ENCODE measurements around the gene CDK14.
A peak's percentile ranks its signal among the peaks of the same experiment; 100 is the strongest.

Gene CDK14

DNA sequence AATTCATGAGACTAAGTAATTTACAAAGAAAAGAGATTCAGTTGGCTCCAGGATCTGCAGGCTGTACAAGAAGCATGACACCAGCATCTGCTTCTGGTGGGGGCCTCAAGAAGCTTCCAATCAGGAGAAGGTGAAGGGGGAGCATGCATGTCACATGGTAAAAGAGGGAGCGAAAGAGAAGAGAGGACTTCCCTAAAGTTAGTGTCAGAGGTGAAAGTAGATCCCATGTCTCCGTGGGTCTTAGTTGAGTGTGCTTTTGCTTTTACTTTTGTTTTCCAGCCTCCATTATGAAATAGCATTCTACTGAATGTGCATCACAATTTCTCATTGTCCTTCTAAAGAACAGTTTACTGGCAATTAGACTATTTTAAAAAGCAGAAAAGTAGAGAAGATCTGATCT, 454.6 kb downstream of the CDK14 start:
- no peak for DNase-seq (ENCODE audit: low spot score)

DNA sequence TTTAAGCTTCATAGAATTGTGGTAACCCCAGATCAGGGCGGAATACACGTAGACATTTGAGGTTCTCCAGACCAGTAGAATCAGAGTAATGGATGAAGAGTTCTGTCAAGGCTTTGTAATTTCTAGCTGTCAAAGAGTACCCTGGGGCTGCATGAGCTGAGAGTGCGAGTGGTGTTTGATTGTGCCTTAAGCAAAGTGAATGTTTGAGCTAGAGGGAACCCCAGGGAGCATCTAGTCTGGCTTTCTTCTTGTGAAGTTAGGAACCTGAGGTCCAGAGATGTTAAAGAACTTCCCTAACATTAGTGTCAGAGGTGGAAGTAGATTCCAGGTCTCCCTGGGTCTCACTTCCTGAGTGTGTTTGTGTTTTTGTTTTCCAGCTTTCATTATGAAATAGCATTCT, 455.8 kb downstream of the CDK14 start:
- DNase-seq (ENCODE audit: low spot score), result no peak

DNA sequence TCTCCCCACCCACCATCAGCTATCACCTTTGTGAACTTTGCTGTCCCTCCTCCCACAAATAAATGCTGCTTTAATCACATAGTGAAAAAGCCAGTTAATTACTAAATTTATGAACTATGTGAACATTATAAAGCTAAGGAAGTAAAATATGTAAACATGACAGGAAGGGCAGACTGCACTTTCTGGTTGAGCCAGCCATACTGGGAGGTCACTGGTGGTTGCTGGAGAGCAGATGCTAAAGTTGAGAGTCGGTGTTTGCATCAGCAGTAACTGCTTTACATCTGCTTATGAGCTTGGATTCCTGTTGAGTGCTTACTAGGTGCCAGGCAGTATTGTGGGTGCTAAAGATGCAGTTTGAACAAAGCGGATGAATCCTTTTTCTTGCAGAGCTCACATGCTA, 458.3 kb downstream of the CDK14 start:
- DNase-seq (ENCODE audit: low spot score), result no peak

DNA sequence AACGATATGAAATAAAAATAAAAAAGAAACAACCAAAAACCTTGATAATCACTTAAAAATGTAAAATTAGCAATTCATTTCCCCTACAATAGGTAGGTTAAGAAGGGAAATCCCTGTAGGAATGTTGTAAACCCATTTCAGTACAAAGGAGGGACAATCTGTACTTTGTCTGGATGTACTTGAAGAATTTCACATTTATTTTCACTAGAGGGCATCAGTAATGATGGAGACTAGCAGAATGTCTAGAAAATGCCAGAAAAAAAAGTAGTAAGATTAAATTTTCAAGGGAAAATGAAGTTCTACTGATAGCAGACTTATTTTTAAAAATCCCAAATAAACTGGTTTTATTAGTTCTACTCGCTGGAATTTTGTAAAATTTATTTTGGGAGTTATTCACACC, 459.1 kb downstream of the CDK14 start:
- DNase-seq (ENCODE audit: low spot score), result no peak

DNA sequence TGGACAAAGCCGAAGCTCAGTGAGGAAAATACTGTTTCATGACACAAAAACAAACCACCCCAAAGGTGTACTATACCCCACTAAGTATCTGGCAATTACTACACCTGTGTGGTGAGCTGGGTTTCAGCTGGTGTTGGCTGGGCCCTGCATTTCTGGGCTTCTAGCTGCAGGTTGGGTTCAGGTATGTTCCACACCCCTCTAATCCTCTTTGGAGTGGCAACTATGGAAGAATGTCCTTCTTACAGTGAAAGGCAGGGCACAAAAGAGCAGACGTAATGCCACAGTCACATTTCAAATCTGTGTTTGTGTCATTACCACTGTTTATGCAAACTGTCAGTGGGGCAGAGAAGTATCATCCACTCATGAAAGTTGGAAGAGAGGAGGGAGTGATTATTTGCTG, 466.6 kb downstream of the CDK14 start:
- no peak for DNase-seq (ENCODE audit: low spot score)

DNA sequence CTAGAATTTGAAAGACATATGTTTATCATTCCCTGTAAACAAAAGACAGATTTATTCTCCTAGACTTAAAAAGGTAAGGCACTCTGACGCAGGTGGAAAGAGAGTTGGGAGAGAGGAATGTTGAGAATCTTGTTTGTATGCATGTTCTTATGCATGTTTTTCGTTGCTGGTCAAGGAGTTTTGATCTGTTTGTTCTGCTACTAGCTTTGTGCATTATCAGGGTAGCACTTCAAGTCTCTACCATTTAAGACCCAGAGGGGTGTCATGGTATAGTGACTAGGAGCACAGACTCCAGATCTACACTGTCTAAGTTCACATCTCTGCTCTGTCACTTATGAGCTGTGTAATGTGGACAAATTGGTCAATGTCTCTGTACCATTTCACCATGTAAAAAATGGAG, 467.9 kb downstream of the CDK14 start:
- DNase-seq (ENCODE audit: low spot score), result no peak

DNA sequence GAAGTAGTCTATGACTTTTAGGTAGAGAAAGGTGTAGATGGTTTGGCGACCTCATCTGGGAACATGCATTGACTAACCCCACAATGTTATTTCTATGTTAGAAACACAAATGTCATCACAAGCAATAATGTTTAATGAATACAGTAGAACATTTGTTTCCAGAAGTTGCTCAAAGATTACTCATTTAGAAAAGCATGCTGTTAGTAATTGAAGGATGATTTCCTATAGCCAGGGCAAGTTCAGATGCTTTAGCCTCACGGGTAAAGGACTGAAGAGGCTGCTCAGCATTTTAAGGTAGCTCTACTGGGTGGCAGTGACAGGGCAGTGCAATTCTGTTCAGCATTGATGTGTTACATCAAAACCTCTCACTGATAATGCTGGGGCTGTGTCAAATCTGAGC, 468.8 kb downstream of the CDK14 start:
- no peak for DNase-seq (ENCODE audit: low spot score)

DNA sequence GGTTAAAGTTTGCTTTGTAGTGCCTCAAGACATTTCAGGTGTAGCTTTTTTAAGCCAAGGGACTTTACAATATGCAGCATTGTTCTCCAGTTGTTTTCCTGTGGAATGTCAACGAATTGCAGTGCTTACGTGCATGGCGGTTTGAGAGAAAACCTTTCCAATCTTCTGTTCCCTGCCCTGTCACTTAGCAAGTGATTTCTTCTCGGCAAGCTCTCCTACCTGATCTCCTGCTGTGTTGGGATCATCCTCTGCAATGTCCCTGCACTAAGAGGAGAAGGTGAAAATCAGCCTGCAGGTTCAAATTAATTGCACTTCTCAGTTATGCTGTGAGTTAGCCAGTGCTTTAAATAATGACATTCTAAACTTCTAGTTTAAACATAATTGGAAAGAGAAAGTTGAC, 470.5 kb downstream of the CDK14 start:
- no peak for DNase-seq (ENCODE audit: low spot score)

DNA sequence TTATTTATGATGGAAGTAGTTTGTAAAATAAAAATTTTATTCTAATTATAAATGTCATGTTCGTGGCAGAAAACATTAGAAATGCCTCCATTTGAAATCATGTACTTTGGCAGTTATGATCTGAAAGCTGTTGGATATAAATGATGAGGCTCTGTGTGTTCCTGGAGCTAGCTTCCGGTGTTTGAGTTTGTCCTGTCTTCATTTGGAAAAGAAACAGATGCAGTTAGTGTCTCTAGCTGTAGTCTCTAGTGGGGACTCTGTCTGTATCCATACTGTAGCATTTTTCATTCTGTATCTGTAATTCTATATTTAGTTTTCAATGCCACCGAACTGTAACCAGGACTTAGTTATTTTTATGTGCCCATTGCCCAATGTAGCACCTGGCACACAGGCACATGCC, 471.1 kb downstream of the CDK14 start:
- DNase-seq (ENCODE audit: low spot score), result no peak

DNA sequence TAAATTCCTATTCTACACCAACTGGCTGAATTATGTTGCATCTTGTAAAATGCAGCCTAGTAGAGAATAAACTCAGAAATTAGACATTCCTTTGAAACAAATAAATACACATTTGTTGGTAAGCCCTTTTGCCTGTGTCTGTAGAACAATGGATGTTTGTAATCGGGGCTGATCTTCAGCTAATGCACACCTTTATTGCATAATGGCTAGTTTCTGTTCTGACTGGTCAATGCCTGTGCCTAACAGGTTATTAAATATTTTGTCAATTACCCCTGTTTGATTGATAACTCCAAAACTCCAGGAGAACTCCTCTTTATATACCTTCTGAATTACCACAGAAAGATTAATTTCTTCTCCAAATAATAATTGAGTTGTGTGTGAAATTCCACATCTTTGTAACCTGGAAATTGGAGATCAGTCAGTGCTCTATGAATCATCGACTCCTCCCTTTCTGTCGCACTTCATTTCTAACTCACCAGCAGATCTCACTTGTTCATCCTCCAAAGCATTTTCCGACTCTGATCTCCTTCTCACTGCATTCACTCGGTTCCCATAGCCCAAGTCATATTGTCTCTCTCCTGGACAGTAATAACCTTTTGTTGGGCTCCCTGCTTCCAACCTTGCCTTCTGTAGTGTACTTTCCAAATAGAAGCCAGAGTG, 472.1 kb downstream of the CDK14 start:
- no peak for DNase-seq (ENCODE audit: low spot score)

DNA sequence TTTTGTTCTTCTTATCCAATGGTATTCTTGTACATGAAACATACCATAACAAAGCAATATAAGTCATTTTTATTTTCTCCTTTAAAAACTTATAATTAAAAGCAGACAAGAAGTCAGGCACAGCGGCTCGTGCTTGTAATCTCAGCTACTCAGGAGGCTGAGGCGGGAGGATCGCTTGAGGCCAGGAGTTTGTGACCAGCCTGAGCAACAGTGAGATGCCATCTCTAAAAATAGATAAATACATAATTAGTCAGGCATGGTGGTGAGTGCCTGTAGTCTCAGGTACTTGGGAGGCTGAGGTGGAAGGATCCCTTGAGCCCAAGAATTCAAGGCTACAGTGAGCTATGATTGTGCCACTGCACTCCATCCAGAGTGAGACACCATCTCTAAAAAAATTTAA, 473.0 kb downstream of the CDK14 start:
- no peak for DNase-seq (ENCODE audit: low spot score)

DNA sequence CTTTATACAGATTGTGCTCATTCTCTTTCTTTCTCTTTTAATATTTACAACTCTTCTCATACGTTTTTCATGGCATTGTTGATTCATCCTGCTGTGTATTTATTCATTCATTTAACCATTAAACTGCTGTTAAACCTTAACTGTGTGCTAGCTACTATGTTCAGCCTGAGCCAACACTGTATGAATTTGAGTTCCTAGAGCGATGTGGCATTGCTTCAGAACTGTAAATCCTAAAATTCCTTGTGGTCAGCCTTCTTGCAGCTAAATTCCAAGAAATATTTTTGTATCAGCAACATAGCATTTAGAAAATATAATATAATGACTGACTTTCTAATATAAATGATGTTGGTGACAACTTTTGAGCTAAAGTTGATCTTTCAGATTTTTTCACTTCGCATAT, 483.4 kb downstream of the CDK14 start:
- no peak for DNase-seq (ENCODE audit: low spot score)

DNA sequence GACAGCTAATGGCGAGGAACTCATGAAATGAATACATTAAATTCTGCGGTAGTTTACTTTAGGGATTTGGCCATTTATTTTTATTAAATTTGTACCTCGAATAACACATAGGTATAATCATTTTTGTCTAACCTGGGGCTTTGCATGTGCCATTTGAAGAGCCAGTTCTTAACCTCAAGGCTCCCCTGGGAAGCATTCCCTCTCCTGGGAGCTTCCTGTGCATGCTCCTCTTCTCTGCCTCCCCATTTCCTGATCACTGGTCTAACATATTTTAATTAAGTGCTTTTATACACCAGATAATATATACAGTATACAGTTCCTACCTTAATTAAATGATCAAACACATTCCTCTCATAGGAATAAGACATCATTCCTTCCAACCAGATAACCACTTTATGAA, 484.2 kb downstream of the CDK14 start:
- DNase-seq (ENCODE audit: low spot score), result no peak

DNA sequence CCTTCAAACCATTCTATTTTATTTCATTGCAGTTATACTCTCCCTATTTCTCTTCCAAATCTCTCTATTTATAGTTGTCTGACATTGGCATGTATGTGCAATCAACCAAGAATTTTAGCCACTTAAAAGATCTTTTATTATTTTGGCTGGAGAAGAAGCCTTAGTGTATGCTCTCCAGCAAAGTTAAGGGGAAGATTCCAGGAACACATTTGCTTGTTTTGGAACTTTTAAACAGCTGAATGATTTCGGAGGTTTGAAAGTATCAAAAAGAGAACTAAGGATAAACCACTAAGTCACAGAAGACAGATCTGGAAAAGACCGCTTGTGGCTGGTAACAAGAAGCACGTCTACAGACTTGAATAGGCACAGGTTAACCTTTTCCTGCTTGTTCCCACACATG, 485.9 kb downstream of the CDK14 start:
- no peak for DNase-seq (ENCODE audit: low spot score)

DNA sequence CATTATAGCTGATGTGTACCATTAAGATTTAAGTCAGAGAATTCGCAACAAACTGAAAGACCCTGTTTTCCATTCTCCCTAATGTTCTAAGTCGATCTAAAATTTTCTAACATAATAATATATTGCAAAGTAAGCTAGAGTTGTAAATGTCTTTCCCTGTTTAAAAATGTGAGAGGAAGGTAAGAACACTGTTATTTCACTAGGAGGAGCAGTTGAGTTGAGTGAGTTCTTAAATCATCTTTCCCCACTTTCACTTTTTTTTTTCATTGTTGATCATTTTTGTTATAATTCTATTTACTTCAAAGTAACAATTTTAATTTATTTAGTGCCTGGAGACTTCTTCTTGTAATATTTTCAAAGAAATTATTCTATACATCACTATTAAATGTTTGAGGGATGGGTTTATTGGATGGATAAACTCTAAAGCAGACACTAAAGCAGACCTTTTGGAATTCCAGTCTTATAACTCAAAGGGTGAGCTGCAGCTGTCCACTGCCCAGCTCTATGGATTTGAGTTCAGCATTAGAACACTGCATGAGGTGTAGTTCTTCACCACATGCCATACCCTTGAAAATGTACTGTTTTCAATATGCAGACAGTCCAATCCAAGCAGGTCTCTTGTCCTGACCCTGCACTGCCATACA, 486.9 kb downstream of the CDK14 start:
- DNase-seq (ENCODE audit: low spot score), result no peak

DNA sequence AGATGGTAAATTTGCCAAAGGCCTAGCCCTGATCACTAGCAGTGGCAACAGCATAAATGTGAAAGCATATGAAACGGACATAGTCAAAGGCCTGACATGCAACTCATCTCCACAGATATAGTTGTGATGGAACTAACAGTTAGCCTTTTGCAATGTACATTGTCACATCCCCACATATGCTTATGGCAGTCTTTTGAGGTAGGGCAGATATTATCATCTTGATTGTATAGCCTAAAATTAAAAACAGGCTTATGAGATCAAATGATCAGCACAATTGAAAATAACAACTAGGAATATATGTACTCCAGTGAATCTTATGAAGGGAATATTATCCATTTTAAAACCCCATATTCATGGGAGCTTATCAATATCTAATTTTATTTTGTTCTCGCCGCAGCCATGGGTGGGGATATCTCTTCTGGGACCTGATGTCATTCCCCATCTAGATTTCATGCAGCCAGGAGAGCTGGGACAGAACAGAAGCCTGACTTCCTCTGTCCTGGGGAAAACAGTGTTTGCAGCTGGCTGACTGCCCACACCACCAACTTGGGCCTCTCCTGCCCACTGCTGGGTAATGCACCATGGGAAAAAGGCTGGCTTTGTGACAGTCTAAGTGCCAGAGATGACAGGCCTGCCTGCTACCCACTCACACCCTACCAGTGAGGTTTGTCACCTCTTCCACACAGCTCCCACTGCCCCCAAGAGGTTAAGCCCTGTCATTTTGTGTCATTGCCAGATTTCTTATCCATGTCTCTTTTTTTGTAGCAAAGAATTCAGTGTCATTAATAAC, 487.9 kb downstream of the CDK14 start:
- no peak for DNase-seq (ENCODE audit: low spot score)

DNA sequence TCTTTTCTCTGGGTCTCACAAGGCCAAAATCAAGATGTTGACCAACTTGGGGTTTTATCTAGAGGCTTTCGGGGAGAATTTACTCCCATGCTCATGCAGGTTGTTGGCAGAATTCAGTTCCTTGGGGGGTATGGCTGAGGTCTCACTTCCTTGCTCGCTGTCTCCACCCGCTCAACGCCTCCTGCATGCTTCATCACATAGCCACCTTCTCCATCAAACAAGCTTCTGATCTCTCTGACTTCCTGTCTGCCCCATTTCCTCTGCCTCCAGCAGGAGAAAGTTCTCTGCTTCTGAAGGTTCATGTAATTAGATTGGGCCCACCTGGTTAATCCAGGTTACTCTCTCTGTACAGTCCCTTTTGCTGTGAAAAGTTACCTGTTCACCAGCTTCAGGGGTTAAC, 489.1 kb downstream of the CDK14 start:
- DNase-seq (ENCODE audit: low spot score), result no peak

DNA sequence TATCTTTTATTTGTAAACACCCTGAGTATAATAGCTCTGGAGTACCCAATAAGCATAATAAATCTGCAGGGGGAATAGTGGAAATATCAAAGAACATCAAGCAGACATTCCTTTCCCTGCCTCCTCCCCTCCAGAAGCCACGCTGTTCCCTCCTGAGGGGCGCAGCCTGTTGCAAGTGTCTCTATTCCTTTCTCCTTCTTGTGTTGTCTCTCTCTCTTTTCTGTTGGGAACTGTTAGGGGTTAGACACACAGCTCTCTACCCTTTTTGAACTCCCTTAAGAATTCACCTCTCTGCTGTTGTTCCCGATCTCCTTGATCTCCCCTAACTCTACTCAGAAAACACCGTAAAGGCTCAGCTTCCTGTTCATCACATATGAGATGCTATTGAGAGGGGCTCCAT, 490.1 kb downstream of the CDK14 start:
- no peak for DNase-seq (ENCODE audit: low spot score)

DNA sequence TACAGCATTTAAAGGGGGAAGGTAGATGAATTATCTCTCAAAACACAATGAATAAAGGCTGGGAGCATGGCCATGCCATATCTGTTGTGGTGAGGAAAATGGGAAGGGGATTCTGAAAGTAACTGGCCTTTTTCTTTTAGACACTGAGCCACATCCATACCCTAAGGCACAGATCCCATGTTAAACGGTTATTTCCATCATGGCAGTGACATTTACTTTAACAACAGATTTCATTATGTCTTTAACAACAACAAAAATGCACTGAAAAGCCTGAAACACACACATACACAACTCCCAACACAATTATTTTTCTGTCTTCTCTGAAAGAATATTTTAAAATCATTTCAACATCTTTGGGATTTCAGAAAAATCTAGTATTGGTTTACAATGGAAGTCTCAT, 492.0 kb downstream of the CDK14 start:
- DNase-seq (ENCODE audit: low spot score), result no peak

DNA sequence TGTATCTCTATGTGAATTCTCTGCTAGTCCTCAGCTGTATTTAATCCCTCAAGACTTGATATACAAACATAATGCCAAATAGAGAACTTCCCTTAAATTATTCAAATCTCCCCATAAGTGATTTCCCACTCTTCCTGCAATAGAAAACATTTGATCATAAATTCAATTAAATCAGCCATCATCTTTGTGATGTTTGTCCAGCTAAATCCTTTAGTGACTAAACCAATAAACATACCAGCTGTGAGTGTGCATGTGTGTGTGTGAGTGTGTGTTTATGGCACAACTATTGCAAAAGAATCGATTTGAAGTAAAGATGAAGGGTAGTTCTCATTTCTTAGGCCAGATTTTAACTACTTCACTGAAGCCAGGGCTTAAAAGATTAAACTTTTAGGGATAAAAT, 492.6 kb downstream of the CDK14 start:
- no peak for DNase-seq (ENCODE audit: low spot score)

DNA sequence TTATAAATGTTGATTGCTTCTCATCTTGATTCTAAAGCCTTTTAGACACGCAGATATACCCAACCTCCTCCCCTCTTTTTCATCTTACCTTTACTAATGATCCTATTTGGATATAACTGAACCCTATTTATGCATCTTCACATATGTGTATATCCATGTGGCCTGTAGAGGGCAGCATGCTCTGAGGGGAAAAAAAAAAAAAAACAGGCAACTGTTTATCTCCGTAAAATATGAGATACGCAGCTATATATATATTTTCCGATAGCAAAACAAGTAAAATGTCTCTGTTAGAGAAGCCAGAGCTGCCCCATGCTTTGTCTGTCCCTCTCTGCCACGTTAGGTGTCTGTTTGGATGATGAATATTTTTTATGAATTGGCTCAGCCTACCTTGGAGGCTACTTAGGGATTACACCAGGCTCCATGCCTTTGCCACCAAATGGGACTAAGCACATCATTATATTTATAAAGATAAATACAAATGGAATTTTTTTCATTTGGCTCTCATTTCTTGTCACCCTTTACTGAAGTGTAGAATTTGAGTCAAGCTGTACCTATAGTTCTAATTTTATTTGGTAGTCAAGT, 493.4 kb downstream of the CDK14 start:
- peak; percentile 2 for DNase-seq (ENCODE audit: low spot score)

DNA sequence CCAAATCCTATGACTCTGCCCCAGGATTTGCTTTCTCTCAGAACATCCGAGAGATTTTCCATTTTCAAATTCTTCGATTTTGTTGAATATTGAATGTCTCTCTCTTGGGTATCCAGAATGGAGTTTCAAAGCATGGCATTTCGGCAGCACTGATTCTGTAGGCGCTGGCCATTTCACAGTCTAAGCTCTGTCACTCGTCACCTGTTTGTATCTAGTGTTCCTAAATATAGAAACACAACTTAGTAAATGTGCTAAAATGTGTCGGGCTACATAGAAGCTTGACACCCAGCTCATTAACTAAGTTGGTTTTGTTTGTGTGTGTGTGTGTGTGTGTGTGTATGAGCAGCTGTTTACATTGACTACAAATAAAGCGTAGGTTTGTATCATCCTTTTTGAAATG, 494.6 kb downstream of the CDK14 start:
- DNase-seq (ENCODE audit: low spot score), result no peak

DNA sequence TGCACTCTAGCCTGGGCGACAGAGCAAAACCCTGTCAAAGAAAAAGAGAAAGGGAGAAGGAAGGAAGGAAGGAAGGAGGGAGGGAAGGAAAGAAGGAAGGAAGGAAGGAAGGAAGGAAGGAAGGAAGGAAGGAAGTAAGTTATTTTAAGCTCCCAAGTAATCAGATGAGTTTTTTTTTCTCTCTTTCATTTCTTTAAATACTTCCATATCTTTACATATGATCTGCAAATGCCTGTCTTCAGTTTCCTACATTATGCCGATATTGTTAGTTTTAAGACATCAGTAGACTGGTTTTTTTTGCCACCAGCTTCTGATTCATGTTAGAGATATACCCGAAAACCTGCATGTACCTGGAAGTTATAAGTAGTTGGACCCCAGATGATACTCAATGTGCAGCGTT, 495.5 kb downstream of the CDK14 start:
- DNase-seq (ENCODE audit: low spot score), result no peak
